ENCODE data around the gene PALD1. TPM values are rescaled to one million over a fixed set of nuclear protein-coding genes. Genes with fewer than 3 reads are reported as not detected.

PALD1 gene
- total RNA-seq, 1 experiment from 2014 or later, result 33.1 TPM

DNA sequence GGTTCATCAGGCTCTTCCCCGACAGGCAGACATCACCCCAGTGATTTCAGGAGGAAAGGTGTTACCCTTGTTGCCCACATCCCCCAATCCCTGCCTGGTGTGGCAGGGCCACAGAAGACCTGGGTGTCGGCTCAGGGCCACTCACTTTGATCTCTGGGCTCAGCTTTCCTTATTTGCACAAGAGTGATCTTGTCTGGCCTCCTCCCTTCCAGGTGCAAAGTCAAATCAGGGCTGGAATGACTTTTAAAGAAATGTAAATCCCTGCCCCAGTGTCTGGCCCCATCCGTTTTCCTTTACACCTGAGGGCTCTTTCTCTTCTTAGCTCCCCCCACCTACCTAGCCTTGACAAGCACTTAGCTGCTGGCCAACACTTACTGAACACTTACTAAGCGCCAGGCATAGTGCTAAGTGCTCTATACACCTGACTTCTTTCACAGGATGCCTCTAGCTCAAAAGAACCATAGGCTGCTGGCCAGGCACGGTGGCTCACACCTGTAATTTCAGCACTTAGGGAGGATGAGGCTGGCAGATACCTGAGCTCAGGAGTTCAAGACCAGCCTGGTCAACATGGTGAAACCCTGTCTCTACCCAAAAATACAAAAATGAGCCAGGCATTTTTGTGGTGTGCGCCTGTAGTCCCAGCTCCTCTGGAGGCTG is 36.1 kb upstream of the PALD1 start:
- Histone ChIP-seq H3K9me2 (ENCODE audit: insufficient read depth) (no peaks in the 10 kb centered on the region), H3K79me2 (ENCODE audit: insufficient read depth, low read length) (no peaks in the 10 kb centered on the region), H3K4me2 (ENCODE audit: low read length) (no peak overlapping the region), H2AFZ (ENCODE audit: low read depth, low read length, poor library complexity, severe bottlenecking) (no peak overlapping the region), H3K9me3 (ENCODE audit: control insufficient read depth in 1 of 2, insufficient read depth in 1 of 2, low read depth in 1 of 2, low read length in 2 of 2) (no peaks in the 10 kb centered on the region), H3K36me3 (ENCODE audit: control insufficient read depth in 1 of 2, insufficient read depth in 2 of 2, low read length in 2 of 2) (no peaks in the 10 kb centered on the region), H3K4me1 (ENCODE audit: control insufficient read depth in 1 of 2, insufficient read depth in 2 of 2, low read length in 2 of 2) (peaks cover 0 to 4% of the 10 kb centered on the region in 2 experiments; a peak in 1 of 4 replicates), H3K4me3 (replicated peaks in 1 of 2; ENCODE audit: low read depth in 1 of 2, low read length in 2 of 2) (no peak overlapping the region), H4K20me1 (ENCODE audit: insufficient read depth) (no peaks in the 10 kb centered on the region), H3K27me3 (ENCODE audit: insufficient read depth, low read length) (no peaks in the 10 kb centered on the region), H3K27ac (ENCODE audit: low read depth, low read length) (no peak overlapping the region), H3K9ac (ENCODE audit: low read length) (no peak overlapping the region)
- ChIA-PET RAD21 (ENCODE audit: low non-redundant PET in 1 of 2, low total read pairs in 2 of 2, uncharacterized antibody in 2 of 2, unreplicated experiment in 2 of 2) (no interaction called here), CTCF (no interaction called here), POLR2A (no interaction called here)
- DNase-seq (ENCODE audit: low read depth, low spot score) (no peak), ATAC-seq (no peak)
- intact Hi-C loops (cut with micrococcal nuclease), result no loop called here
- BruUV-seq (replicated peaks), result no TSS peak
- TF ChIP-seq JUND (IDR thresholded peaks at IDR 0.05) (no peak), SRF (IDR thresholded peaks at IDR 0.05; ENCODE audit: low read depth) (no peak), CEBPB (IDR thresholded peaks at IDR 0.05; ENCODE audit: low read depth) (no peak), ZFX (IDR thresholded peaks at IDR 0.05) (no peak), TCF7L2 (IDR thresholded peaks at IDR 0.05; ENCODE audit: borderline replicate concordance, extremely low read depth, insufficient read depth, insufficient read length) (no peak), ATF3 (IDR thresholded peaks at IDR 0.05) (no peak), EGR1 (IDR thresholded peaks at IDR 0.05; ENCODE audit: low read depth) (no peak), SIN3A (IDR thresholded peaks at IDR 0.05; ENCODE audit: low read depth) (no peak), EZH2phosphoT487 (IDR thresholded peaks at IDR 0.05; ENCODE audit: borderline replicate concordance) (no peak), SP1 (IDR thresholded peaks at IDR 0.05; ENCODE audit: low read depth) (no peak), EZH2 (IDR thresholded peaks at IDR 0.05) (no peak), REST (IDR thresholded peaks at IDR 0.05; ENCODE audit: low read depth) (no peak), FOSL1 (IDR thresholded peaks at IDR 0.05; ENCODE audit: low read depth) (no peak), POLR2AphosphoS5 (IDR thresholded peaks at IDR 0.05; ENCODE audit: low read depth, low read length) (no peak), ELF1 (IDR thresholded peaks at IDR 0.05; ENCODE audit: borderline replicate concordance, low read depth) (no peak)
- TF ChIP-seq, protein P1, sequence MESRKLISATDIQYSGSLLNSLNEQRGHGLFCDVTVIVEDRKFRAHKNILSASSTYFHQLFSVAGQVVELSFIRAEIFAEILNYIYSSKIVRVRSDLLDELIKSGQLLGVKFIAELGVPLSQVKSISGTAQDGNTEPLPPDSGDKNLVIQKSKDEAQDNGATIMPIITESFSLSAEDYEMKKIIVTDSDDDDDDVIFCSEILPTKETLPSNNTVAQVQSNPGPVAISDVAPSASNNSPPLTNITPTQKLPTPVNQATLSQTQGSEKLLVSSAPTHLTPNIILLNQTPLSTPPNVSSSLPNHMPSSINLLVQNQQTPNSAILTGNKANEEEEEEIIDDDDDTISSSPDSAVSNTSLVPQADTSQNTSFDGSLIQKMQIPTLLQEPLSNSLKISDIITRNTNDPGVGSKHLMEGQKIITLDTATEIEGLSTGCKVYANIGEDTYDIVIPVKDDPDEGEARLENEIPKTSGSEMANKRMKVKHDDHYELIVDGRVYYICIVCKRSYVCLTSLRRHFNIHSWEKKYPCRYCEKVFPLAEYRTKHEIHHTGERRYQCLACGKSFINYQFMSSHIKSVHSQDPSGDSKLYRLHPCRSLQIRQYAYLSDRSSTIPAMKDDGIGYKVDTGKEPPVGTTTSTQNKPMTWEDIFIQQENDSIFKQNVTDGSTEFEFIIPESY (IDR thresholded peaks at IDR 0.05; ENCODE audit: extremely low read depth, insufficient replicate concordance, low read length), result no peak

All from HCT116 (cell line).